NCI-H2227 (cell line): ENCODE data around the gene FCER1G.
"Not testable (repeated sequence)": the region's sequence is repeated elsewhere in the genome, so short reads cannot be mapped to it uniquely, and the experiment has no call there.

Source experiments
- DNase-seq: peaks from one replicate; lab custom pipeline; 2025; ENCODE audit not compliant: unreplicated experiment; lab: John Stamatoyannopoulos, UW

Gene FCER1G

GRCh38 chr1:161201836-161202712 is 13.0 kb upstream of the FCER1G start, which contains the start of gene NDUFS2:
NDUFS2 (plus strand) TSS chr1:161202367; CDS start chr1:161202386, 19 bp downstream.
- peak; percentile 99 for DNase-seq

- DNase-seq, result no peak
These were observed 8.5 kb upstream of the FCER1G start for GRCh38 chr1:161206411-161207140.

GRCh38 chr1:161207173-161207572 is 7.9 kb upstream of the FCER1G start:
- DNase-seq, result no peak

GRCh38 chr1:161209790-161210409 is 5.2 kb upstream of the FCER1G start:
- peak; percentile 87 for DNase-seq

GRCh38 chr1:161214369-161214768 is 726 bp upstream of the FCER1G start:
- no peak for DNase-seq

GRCh38 chr1:161216945-161217712 is 2.0 kb downstream of the FCER1G start:
- DNase-seq, result no peak

GRCh38 chr1:161217831-161218230 is 2.7 kb downstream of the FCER1G start:
- no peak for DNase-seq

GRCh38 chr1:161218301-161219077 is 3.4 kb downstream of the FCER1G start:
- DNase-seq, result no peak

- no peak for DNase-seq
These were observed 4.2 kb downstream of the FCER1G start for GRCh38 chr1:161219078-161219892.

GRCh38 chr1:161220002-161220401 is 4.9 kb downstream of the FCER1G start:
- DNase-seq, result no peak

- no peak for DNase-seq
These were observed 7.3 kb downstream of the FCER1G start for GRCh38 chr1:161222175-161223019.

- DNase-seq, result no peak
These were observed 9.0 kb downstream of the FCER1G start for GRCh38 chr1:161223805-161224694.

- not testable (repeated sequence) for DNase-seq
These were observed 9.6 kb downstream of the FCER1G start for GRCh38 chr1:161224695-161225087.

- DNase-seq, result no peak
These were observed 10.1 kb downstream of the FCER1G start for GRCh38 chr1:161225178-161225533.

GRCh38 chr1:161225534-161226319 is 10.6 kb downstream of the FCER1G start, which contains the start of gene TOMM40L:
TOMM40L (plus strand) TSS chr1:161226060; CDS start chr1:161226490, 430 bp downstream.
- peak; percentile 99 for DNase-seq

- DNase-seq, result no peak
These were observed 11.2 kb downstream of the FCER1G start for GRCh38 chr1:161226320-161226711.

GRCh38 chr1:161226759-161227158 is 11.7 kb downstream of the FCER1G start:
- DNase-seq, result no peak
